AG04449 (cell line): ENCODE measurements around the gene CNPY2.
"Not testable (repeated sequence)": the region's sequence is repeated elsewhere in the genome, so short reads cannot be mapped to it uniquely, and the experiment has no call there.

Experiments used
- CTCF ChIA-PET: fragments of 350-600 bp; formaldehyde crosslinking; extraction: SDS; loops from one replicate; lab custom pipeline; 2021; ENCODE audit warnings: antibody characterized with exemption; lab: Yijun Ruan, JAX
- POLR2A ChIA-PET: fragments of 400-600, 350-600 bp; formaldehyde crosslinking; extraction: SDS; loops from one replicate; lab custom pipeline; 2020; ENCODE audit warnings: antibody characterized with exemption, inconsistent platforms; lab: Yijun Ruan, JAX
- DNase-seq: peaks from one replicate; pipeline ENCODE4 v3.0.0-alpha.2; 2010; ENCODE audit warnings: low read depth, low spot score
- H3K4me3 ChIP-seq: 2 replicates; pipeline ENCODE4 v1.5.1; 2011; ENCODE audit warnings: low read depth, mild to moderate bottlenecking, control low read depth, low read length
- CTCF ChIP-seq: IDR thresholded peaks from one replicate; pipeline ENCODE4 v1.5.1; 2011; ENCODE audit warnings: mild to moderate bottlenecking, moderate library complexity, low read length, control low read depth, inconsistent platforms; ENCODE audit not compliant: insufficient read depth; ENCODE audit errors: missing control alignments

The CNPY2 gene

GRCh38 chr12:56358836-56359532 is 43.2 kb upstream of the CNPY2 start:
- peak; percentile 62 for DNase-seq
- no peak for TF ChIP-seq CTCF
- CTCF ChIA-PET = interaction anchor here (0.7 to 5.8 kb wide), 12 partner anchors 8 to 169 kb away, joined by 3 to 68 read pairs (median 4); partner anchors contain the start of genes ANKRD52, CNPY2, MIP and SMARCC2
- peak overlapping the region; percentile 90 for H3K4me3 ChIP-seq
- POLR2A ChIA-PET = interaction anchor here (0.6 to 2.9 kb wide), 9 partner anchors 10 to 122 kb away, joined by 3 to 11 read pairs (median 6); partner anchors contain the start of genes CNPY2 and TIMELESS

GRCh38 chr12:56351325-56351724 is 35.5 kb upstream of the CNPY2 start:
- ChIA-PET CTCF (interaction anchor here (1.1 to 3.2 kb wide), 2 partner anchors 21 to 112 kb away, joined by 3 to 15 read pairs; no protein-coding TSS in a partner anchor), POLR2A (no interaction called here)
- no peak overlapping the region for H3K4me3 ChIP-seq
- DNase-seq = no peak
- no peak for TF ChIP-seq CTCF

- POLR2A ChIA-PET = interaction anchor here (0.6 kb wide), 1 partner anchor 17 kb away, joined by 3 read pairs; the partner anchor contains the start of gene PAN2
- TF ChIP-seq CTCF = no peak
- no peak overlapping the region for H3K4me3 ChIP-seq
- DNase-seq = no peak
- CTCF ChIA-PET = interaction anchor here (1.0 to 3.2 kb wide), 2 partner anchors 9 to 113 kb away, joined by 5 to 15 read pairs; no protein-coding TSS in a partner anchor
These were observed 34.9 kb upstream of the CNPY2 start for GRCh38 chr12:56350662-56351061.

GRCh38 chr12:56348776-56349175 is 33.0 kb upstream of the CNPY2 start:
- H3K4me3 ChIP-seq = no peak overlapping the region
- no peak for DNase-seq
- CTCF ChIA-PET = interaction anchor here (1.2 to 3.2 kb wide), 3 partner anchors 9 to 115 kb away, joined by 5 to 15 read pairs (median 7); partner anchors contain the start of gene PAN2
- no peak for TF ChIP-seq CTCF
- POLR2A ChIA-PET = interaction anchor here (0.9 to 2.0 kb wide), 5 partner anchors 9 to 159 kb away, joined by 3 to 6 read pairs (median 3); partner anchors contain the start of genes CNPY2 and PAN2

- POLR2A ChIA-PET = interaction anchor here (0.6 to 2.2 kb wide), 2 partner anchors 12 kb away, joined by 3 to 11 read pairs; partner anchors contain the start of gene STAT2
- H3K4me3 ChIP-seq, CTCF ChIA-PET, DNase-seq: not testable (repeated sequence)
These were observed 31.5 kb upstream of the CNPY2 start for GRCh38 chr12:56347255-56347654.

- ChIA-PET POLR2A (interaction anchor here (2.2 kb wide), 1 partner anchor 12 kb away, joined by 11 read pairs; the partner anchor contains the start of gene STAT2), CTCF (interaction anchor here (3.0 to 4.0 kb wide), 2 partner anchors 13 to 116 kb away, joined by 14 to 17 read pairs; partner anchors contain the start of gene PAN2)
- DNase-seq = no peak
- no peak overlapping the region for H3K4me3 ChIP-seq
- TF ChIP-seq CTCF = no peak
These were observed 30.9 kb upstream of the CNPY2 start for GRCh38 chr12:56346675-56347074.

GRCh38 chr12:56342290-56342689 is 26.5 kb upstream of the CNPY2 start:
- not testable (repeated sequence) for H3K4me3 ChIP-seq, DNase-seq
- POLR2A ChIA-PET = interaction anchor here (0.6 to 1.7 kb wide), 3 partner anchors 11 to 17 kb away, joined by 3 to 9 read pairs (median 4); no protein-coding TSS in a partner anchor
- CTCF ChIA-PET = interaction anchor here (1.1 to 1.4 kb wide), 2 partner anchors 8 to 295 kb away, joined by 3 to 5 read pairs; no protein-coding TSS in a partner anchor
